GM21619 (cell line): ENCODE results near the gene POU2AF1.

Experiments used
- ATAC-seq: cut with Tn5 transposase; IDR thresholded peaks from one replicate; pipeline ENCODE4 v1.9.1; 2021; ENCODE audit not compliant: unreplicated experiment

The POU2AF1 gene

DNA sequence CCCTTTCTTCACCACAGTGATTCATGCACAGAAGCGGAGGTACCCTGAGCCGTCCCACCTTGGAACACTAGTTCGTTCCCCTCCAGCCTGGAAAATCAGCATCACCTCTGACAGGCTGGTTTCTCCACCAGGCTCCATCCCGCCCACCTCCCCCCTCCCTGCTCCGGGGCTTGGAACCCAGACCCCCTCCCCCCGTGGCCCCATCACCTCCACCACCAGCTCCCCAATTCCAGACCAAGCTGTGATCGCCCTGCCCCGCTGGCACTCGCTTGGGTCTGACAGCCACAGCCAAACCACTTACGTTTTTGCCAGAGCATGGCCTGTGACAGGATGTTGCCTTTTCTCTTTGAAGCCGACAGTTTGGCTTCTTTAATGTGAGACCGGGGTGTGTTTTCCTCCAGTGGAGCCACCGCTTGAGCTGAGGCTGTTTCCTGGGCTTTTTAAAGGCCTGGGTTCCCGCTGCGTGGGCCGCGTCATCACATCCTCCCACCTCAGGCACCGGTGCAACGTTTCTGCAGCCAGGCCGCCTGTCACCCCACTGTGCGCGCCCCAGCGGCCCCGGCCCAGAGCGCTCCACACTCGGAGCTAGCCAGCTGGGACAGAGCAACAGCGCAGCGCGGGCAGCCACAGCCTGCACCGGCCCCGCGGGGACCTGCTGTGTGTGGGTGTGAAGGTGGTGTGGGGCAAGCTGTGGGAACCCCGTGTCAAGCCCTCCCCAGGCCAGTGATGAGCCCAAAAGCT lies at the start of gene POU2AF1:
Gene POU2AF1, minus strand, starts transcription at position 415 of the 741 bp plus-strand sequence. Its CDS starts 98 bp downstream, at position 317.
- peak; percentile 54 for ATAC-seq

- no peak for ATAC-seq
Measured at GRCh38 chr11:111428113-111428876, 49.2 kb upstream of the POU2AF1 start.

- no peak for ATAC-seq
Measured at GRCh38 chr11:111427471-111427912, 48.4 kb upstream of the POU2AF1 start.

DNA sequence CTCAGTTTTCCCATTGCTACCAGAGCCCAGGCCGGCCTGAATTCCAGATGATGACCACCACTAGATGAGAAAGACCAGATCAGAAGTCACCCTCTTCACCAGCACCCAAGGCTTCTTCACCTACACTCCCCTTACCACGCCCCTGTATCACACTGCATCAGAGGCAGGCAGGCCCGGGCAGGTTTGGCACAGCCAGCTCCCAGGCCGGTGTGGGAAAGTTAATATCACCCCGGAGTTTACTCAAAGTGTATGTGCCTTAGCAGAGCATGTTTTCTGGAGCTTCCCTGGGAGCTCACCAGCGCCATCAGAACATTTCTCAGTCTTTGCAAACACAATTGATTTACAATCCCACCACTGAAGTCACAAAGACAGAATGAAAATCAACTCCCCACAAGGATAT lies 47.5 kb upstream of the POU2AF1 start:
- ATAC-seq = no peak

GRCh38 chr11:111423250-111423615 lies 44.2 kb upstream of the POU2AF1 start:
- peak; percentile 3 for ATAC-seq

DNA sequence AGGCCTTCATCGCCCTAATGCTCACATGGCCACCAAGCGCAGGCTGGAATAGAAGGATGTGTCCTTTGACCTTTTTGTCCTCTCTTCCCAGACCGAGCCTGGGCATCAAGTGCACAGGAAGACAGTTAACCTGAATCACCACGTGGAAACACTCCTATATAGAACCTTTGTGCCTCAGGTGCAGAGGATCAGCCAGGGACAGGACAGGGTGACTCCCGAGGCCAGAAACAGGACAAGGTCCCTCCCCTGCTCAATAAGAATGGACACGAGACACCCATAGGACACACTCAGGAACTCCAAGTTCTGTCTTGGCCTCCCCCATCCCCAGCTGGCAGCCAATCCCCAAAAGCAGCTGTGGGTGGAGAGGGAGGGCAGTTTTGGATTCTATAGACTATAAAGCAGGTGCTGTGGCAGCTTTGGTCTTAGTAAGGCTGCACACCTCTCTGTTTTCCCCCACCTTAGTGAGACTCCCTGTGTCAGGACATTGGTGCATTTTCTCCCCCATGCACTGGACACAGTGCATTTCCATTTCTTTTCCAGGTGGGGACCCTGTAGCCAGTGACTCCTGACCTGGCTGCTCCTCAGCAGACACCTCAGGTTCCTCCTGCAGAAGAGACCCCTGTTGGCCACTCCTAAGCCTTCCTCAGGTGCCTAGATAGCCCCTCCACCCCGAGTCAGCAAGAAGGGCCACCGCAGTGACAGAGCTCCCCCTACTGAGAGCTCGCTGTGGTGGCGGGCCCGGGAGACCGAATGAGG lies 43.6 kb upstream of the POU2AF1 start:
- peak; percentile 71 for ATAC-seq

- no peak for ATAC-seq
Measured at GRCh38 chr11:111421251-111421650, 42.2 kb upstream of the POU2AF1 start.

- ATAC-seq = no peak
Measured at GRCh38 chr11:111419641-111420327, 40.7 kb upstream of the POU2AF1 start.

DNA sequence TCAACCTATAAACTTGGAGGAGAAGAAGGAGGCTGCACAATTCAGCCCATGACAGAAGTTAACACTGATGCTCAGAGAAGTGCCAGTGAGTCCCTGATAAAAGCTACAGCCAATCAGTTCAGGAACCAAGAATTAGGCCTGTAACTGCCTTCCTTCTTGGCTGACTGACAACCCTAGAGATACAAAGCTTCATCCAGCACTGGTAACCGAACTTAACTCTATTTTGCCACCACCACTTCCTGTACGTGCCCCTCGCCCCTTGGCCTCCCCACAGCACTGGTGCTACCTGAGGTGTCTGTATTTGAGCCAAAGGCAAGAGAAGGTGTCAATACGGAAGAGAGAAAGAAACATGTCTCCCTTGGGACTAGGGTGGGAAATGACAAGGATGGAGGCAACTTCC lies 40.1 kb upstream of the POU2AF1 start:
- ATAC-seq = no peak

DNA sequence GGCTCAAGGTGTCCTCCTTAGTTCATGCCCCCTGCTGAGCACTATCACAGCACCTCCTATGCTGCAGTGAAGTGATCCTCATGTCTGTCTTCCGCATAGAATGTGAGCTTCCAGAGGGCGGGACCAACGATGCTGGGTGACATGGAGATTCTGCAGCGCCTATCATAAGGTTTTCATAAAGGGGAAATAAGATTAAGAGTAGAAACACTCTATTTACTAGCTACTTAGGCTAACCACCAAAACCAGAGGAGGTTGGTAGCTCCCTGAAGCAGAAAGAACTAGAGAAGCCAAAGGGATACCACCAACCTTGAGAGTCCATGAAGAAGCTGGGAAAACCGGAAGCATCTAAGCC lies 39.3 kb upstream of the POU2AF1 start:
- ATAC-seq = no peak

- ATAC-seq = peak; percentile 31
Measured at GRCh38 chr11:111417766-111418435, 38.8 kb upstream of the POU2AF1 start.

DNA sequence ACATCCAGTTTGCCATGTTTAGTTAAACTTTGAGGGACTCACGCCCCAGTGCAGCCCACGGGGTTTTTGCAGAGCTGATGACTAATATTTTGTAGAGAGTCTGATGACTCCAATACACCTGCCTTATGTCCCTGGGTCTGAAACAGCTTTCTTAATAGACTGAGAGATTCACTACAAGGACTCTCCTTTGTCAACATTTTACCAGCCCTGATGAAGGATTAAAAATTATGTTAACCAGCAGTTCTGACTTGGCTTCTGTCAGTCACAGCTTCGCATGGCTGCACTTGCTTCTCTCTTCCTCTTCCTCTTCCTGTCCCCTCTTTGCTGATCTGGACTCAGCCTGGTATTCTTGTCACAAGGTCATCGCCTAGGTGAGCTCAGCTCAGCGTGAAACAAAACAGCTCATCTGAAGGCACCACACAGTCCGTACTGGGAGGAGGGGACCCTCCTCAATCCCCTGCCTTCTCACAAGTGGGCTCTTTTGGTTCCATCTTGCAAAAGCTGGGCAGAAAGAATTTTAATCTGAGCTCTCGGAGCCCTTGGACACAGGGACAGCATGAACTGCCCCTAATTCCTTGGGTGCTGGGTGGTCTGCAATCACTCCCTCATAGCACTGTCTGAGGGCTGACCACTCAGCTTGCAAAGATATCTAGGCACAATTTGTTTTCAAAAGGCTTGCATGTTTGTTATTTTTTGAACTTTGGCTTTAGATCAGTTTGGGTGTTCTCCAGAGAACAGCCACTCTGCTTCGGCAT lies 38.1 kb upstream of the POU2AF1 start:
- peak; percentile 58 for ATAC-seq

DNA sequence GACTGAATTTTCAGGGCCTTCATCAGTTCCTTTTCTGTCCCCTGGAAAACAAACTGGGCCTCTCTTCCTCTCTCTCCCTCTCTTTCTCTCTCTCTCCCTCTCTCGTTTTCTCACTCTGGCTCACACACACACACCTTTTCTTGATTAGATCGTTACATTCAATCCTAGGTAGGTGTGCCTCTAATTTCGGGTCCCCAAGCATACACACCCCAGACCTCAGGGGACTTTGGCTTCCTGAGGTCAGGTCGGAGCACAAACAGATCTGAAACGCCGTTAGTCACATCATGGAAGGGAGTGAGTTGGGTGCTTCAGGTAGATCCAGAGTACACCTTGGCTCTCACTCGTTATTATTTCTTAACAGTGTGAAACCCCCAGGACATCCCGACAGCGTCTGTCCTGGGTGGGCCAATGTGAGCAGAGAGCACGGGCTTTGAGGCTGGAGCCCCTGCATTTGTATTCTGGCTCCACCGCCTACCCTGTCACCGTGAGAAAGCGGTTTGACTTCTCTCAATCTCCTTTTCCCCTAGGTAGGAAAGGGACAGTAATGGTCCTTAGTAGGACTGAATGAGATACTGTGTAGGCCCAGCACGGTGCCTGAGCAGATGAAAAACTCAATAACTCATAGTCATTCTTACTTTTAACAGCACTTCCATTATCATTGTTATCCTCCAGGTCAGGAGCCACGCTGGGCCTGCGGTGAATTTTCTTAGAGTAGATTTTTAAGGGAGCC lies 37.3 kb upstream of the POU2AF1 start:
- ATAC-seq = no peak

DNA sequence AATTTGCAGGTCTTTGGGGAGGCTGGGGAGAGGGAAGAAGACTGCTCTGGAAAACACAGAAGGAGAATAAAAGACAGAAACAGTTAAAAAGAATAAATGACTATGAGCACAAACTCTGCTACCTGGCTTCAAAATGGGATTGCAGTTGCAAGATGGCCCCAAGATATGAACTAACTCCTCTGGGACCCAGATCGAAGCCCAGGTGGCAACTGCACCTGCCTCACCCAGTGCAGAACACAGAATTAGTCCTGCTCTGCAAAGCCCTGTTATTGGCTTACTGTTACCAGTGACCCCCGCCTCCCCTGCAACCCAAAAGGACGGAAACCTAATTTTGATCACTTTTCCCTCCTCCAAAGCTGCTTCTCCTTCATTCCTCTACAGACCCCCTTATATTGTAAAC lies 35.9 kb upstream of the POU2AF1 start:
- no peak for ATAC-seq

GRCh38 chr11:111414267-111414931 lies 35.3 kb upstream of the POU2AF1 start:
- ATAC-seq = peak; percentile 25

DNA sequence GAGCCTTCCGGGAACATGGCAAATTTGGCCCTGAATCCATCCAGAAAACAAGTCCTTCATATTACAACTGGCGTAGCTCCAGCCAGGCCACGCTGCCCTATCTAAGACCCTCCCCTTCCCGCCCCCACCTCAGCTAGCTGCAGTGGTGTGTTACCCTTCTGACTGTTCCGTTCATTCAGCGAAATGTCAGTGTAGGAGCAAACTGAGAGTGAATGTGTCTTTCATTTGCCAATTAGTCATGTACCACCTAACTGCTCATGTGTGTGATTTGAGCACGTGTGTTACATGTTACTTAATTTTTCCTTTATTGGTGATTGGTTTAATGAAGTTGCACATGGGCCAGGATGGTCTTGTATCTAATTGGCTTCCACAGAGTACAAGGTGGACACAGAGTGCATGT lies 34.8 kb upstream of the POU2AF1 start:
- ATAC-seq = no peak

DNA sequence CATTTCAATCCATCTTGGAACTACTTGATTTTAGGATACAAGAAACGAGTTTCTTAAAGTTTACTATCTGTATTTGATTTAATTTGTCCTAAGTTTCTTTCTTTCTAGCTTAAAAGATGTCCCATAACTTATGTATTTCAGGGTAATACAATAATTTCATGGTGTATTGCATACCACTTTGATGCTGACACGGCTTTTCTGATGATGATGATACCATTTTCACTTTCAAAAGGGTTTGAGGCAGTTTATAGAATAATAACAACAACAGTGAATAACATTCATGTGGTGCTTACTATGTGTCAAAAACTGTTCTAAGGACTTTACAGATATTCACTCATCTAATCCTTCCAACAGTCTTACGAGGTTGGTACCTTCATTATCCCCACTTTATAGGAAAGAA lies 33.2 kb upstream of the POU2AF1 start:
- ATAC-seq = no peak

DNA sequence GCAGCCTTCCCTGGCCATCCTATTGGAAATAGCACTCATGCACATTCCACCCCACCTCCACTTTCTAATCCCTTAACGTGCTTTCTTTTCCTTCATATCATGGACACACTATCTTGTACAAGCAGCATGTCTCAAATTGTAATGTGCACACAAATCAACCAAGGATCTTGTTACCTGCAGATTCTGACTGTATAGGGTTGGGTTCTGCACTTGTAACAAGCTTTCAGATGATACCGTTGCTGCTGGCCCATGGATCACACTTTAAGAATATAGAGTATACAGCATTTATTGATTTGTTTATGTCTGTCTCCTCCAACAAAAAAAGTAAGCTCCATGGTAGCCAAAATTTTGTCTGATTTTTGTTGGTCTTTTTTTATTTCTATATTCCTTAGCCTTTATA lies 32.4 kb upstream of the POU2AF1 start:
- no peak for ATAC-seq

GRCh38 chr11:111410951-111411350 lies 31.9 kb upstream of the POU2AF1 start:
- ATAC-seq = no peak
